Measurements from ENCODE around the gene ERC2.
A peak's percentile ranks its signal among the peaks of the same experiment; 100 is the strongest.

Gene ERC2

DNA sequence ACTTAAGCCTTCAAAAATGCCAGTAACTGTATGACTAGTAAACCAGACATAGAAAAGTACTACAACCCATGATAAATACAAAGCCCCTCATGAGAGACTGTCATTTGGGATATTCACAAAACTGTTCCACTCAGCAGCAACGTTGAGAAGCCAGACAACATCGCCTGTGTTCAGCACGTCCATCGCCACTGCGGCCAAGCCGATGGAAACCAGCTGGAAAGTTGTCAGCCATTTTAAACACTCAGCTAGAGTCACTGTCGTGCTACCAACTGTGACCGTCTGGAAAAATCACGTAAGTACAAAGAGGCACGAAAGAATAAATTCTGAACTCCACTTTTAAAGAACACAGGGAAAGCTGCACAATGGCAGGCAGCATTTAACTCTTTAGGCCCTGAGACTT is 640.5 kb downstream of the ERC2 start:
- H3K79me1 ChIP-seq (ENCODE audit: low read length) = peaks cover 2% of the 10 kb centered on the region
- no peak overlapping the region for H3K4ac ChIP-seq (ENCODE audit: low read depth, low read length)
- no peak overlapping the region for H3K23ac ChIP-seq (ENCODE audit: low read length)
- no peaks in the 10 kb centered on the region for H3K9me3 ChIP-seq (ENCODE audit: insufficient read depth, low read depth, low read length)
- no CpG with 5 or more reads among the region's 10 CpGs for WGBS (ENCODE audit: extremely low coverage, insufficient coverage, insufficient read length)
- no peak overlapping the region for H2BK12ac ChIP-seq (ENCODE audit: low read length)
- no peak overlapping the region for H3K4me3 ChIP-seq (ENCODE audit: low read depth, low read length)
- H3K9ac ChIP-seq (ENCODE audit: low read length) = no peak overlapping the region
- peaks cover 2 to 4% of the 10 kb centered on the region in 2 experiments for H3K4me1 ChIP-seq (ENCODE audit: control insufficient read depth in 1 of 2, insufficient read depth in 2 of 2, low read length in 2 of 2)
- H2AK5ac ChIP-seq (ENCODE audit: low read length) = no peak overlapping the region
- H3K14ac ChIP-seq (ENCODE audit: low read length) = no peak overlapping the region
- peak overlapping the region; percentile 32 for H4K91ac ChIP-seq (ENCODE audit: low read depth, low read length)
- no peaks in the 10 kb centered on the region for H3K27me3 ChIP-seq (ENCODE audit: insufficient read depth, low read length)
- no peaks in the 10 kb centered on the region for H3K36me3 ChIP-seq (ENCODE audit: control insufficient read depth in 1 of 2, insufficient read depth in 2 of 2, low read length in 2 of 2)
- no peaks in the 10 kb centered on the region for H3K79me2 ChIP-seq (ENCODE audit: control insufficient read depth, insufficient read depth, low read length, poor library complexity)
- no peak overlapping the region for H3K18ac ChIP-seq (ENCODE audit: low read length)
- H2BK120ac ChIP-seq (ENCODE audit: insufficient read depth, low read length, poor library complexity) = no peak overlapping the region
- H4K12ac ChIP-seq (ENCODE audit: low read depth, low read length) = no peak overlapping the region
- H3K27ac ChIP-seq (ENCODE audit: low read depth, low read length) = no peak overlapping the region
- no peak overlapping the region for H3K4me2 ChIP-seq (ENCODE audit: low read length)
- no peak overlapping the region for H2BK5ac ChIP-seq (ENCODE audit: low read depth, low read length, poor library complexity)
- H4K8ac ChIP-seq (ENCODE audit: low read depth, low read length) = no peak overlapping the region
- H2AFZ ChIP-seq (ENCODE audit: insufficient read depth, low read length, poor library complexity) = no peak overlapping the region
- DNase-seq = no peak

DNA sequence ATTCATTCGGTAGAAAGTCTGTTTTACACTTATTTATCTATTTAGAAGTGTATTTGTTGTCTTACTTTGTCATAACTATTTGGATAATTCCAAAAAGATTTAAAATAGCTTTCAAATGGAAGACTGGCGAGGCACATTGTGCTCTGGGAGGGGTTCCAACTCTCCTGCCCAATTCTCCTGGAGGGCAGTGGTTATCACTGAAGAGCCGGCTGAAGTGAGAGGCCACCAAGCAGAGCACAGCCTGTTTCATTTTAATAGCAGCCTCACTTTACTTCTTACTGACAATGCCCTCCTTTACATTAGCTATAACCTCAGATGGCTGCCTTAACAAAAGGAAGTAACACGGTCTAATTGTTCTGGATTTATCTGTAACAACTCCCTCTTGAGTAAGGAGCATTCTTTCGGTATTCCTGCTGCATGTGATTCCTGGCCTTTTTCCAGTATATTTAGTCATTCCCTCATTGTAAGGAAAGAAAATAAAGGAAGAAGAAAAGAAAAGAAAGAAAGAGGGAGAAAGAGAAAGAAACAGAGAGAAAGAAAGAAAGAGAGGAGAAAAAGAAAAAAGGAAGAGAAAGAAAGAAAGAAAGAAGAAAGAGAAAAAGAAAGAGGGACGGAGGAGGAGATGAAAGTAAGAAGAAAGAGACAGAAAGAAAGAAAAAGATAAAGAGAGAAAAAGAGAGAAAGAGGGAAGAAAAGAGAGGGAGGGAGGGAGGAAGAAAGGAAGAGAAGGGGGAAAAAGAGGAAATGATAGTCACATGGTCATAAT is 641.4 kb downstream of the ERC2 start:
- H3K4me2 ChIP-seq (ENCODE audit: low read length) = no peak overlapping the region
- H2AK5ac ChIP-seq (ENCODE audit: low read length) = no peak overlapping the region
- no peak overlapping the region for H3K4ac ChIP-seq (ENCODE audit: low read depth, low read length)
- no peak overlapping the region for H3K9ac ChIP-seq (ENCODE audit: low read length)
- H2AFZ ChIP-seq (ENCODE audit: insufficient read depth, low read length, poor library complexity) = no peak overlapping the region
- no peak overlapping the region for H3K23ac ChIP-seq (ENCODE audit: low read length)
- H3K27me3 ChIP-seq (ENCODE audit: insufficient read depth, low read length) = no peaks in the 10 kb centered on the region
- no peak overlapping the region for H2BK12ac ChIP-seq (ENCODE audit: low read length)
- no peak overlapping the region for H3K4me3 ChIP-seq (ENCODE audit: low read depth, low read length)
- H3K27ac ChIP-seq (ENCODE audit: low read depth, low read length) = no peak overlapping the region
- H3K9me3 ChIP-seq (ENCODE audit: insufficient read depth, low read depth, low read length) = no peaks in the 10 kb centered on the region
- WGBS (ENCODE audit: extremely low coverage, insufficient coverage, insufficient read length) = 100% methylated on average over 1 of the region's 6 CpGs
- no peak overlapping the region for H4K91ac ChIP-seq (ENCODE audit: low read depth, low read length)
- no peak overlapping the region for H4K12ac ChIP-seq (ENCODE audit: low read depth, low read length)
- no peak for DNase-seq
- no peak overlapping the region for H3K18ac ChIP-seq (ENCODE audit: low read length)
- H3K4me1 ChIP-seq (ENCODE audit: control insufficient read depth in 1 of 2, insufficient read depth in 2 of 2, low read length in 2 of 2) = peaks cover under 1 to 4% of the 10 kb centered on the region in 2 experiments
- no peaks in the 10 kb centered on the region for H3K79me2 ChIP-seq (ENCODE audit: control insufficient read depth, insufficient read depth, low read length, poor library complexity)
- peaks cover 2% of the 10 kb centered on the region for H3K79me1 ChIP-seq (ENCODE audit: low read length)
- H2BK120ac ChIP-seq (ENCODE audit: insufficient read depth, low read length, poor library complexity) = no peak overlapping the region
- no peak overlapping the region for H4K8ac ChIP-seq (ENCODE audit: low read depth, low read length)
- no peak overlapping the region for H3K14ac ChIP-seq (ENCODE audit: low read length)
- H3K36me3 ChIP-seq (ENCODE audit: control insufficient read depth in 1 of 2, insufficient read depth in 2 of 2, low read length in 2 of 2) = no peaks in the 10 kb centered on the region
- H2BK5ac ChIP-seq (ENCODE audit: low read depth, low read length, poor library complexity) = no peak overlapping the region

DNA sequence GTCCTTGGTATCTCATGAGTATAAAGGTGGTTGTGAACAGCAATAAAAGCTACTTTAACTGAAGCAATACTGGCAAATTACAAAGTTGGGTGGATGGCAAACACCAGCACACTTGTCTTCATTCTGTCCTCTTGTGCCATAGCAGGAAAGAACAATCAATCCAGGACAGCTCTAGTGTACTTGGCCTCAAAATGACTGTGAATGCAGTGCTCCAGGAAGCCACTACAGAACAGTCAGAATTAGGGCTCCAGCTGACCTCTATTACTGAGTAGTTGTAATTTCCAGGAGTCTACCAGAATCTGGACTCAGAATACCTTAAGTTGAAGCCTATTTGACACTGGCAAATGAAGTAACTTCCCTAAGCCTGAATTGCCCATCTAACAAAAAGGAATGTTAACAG is 642.2 kb downstream of the ERC2 start:
- Histone ChIP-seq H3K79me1 (ENCODE audit: low read length) (peaks cover 2% of the 10 kb centered on the region), H3K79me2 (ENCODE audit: control insufficient read depth, insufficient read depth, low read length, poor library complexity) (no peaks in the 10 kb centered on the region), H3K27me3 (ENCODE audit: insufficient read depth, low read length) (no peaks in the 10 kb centered on the region), H4K91ac (ENCODE audit: low read depth, low read length) (no peak overlapping the region), H3K9ac (ENCODE audit: low read length) (no peak overlapping the region), H3K36me3 (ENCODE audit: control insufficient read depth in 1 of 2, insufficient read depth in 2 of 2, low read length in 2 of 2) (no peaks in the 10 kb centered on the region), H3K4me1 (ENCODE audit: control insufficient read depth in 1 of 2, insufficient read depth in 2 of 2, low read length in 2 of 2) (peaks cover 0 to 2% of the 10 kb centered on the region in 2 experiments), H3K4me2 (ENCODE audit: low read length) (no peak overlapping the region), H2AFZ (ENCODE audit: insufficient read depth, low read length, poor library complexity) (no peak overlapping the region), H4K8ac (ENCODE audit: low read depth, low read length) (no peak overlapping the region), H3K9me3 (ENCODE audit: insufficient read depth, low read depth, low read length) (no peaks in the 10 kb centered on the region), H3K23ac (ENCODE audit: low read length) (no peak overlapping the region), H3K4me3 (ENCODE audit: low read depth, low read length) (no peak overlapping the region), H2AK5ac (ENCODE audit: low read length) (no peak overlapping the region), H3K18ac (ENCODE audit: low read length) (no peak overlapping the region), H2BK120ac (ENCODE audit: insufficient read depth, low read length, poor library complexity) (no peak overlapping the region), H4K12ac (ENCODE audit: low read depth, low read length) (no peak overlapping the region), H2BK5ac (ENCODE audit: low read depth, low read length, poor library complexity) (no peak overlapping the region), H3K27ac (ENCODE audit: low read depth, low read length) (no peak overlapping the region), H2BK12ac (ENCODE audit: low read length) (no peak overlapping the region), H3K14ac (ENCODE audit: low read length) (no peak overlapping the region), H3K4ac (ENCODE audit: low read depth, low read length) (no peak overlapping the region)
- DNase-seq = no peak

DNA sequence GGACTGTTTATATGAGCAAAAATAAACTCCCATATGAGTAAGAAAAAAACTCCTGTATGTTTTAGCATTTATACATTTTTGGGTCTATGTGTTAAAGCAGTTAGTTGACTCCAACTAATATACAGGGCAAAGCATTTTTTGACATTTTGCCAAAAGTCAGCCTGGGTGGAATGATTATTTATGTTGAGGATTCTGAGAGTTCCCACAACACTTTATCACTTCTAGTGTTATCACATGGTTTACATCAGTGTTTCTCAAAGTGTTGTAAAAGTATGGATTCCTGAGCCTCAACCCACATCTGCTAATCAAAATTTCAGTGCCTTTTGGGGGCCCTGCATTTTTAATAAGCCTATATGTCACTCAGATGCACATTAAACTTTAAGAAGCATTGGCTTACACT is 643.9 kb downstream of the ERC2 start:
- H2BK120ac ChIP-seq (ENCODE audit: insufficient read depth, low read length, poor library complexity) = no peak overlapping the region
- no peak overlapping the region for H2BK12ac ChIP-seq (ENCODE audit: low read length)
- H3K79me2 ChIP-seq (ENCODE audit: control insufficient read depth, insufficient read depth, low read length, poor library complexity) = no peaks in the 10 kb centered on the region
- H2AK5ac ChIP-seq (ENCODE audit: low read length) = no peak overlapping the region
- H2BK5ac ChIP-seq (ENCODE audit: low read depth, low read length, poor library complexity) = no peak overlapping the region
- H3K14ac ChIP-seq (ENCODE audit: low read length) = no peak overlapping the region
- no peak overlapping the region for H3K23ac ChIP-seq (ENCODE audit: low read length)
- no peak overlapping the region for H4K12ac ChIP-seq (ENCODE audit: low read depth, low read length)
- H3K36me3 ChIP-seq (ENCODE audit: control insufficient read depth in 1 of 2, insufficient read depth in 2 of 2, low read length in 2 of 2) = no peaks in the 10 kb centered on the region
- no peaks in the 10 kb centered on the region for H3K9me3 ChIP-seq (ENCODE audit: insufficient read depth, low read depth, low read length)
- peaks cover 2% of the 10 kb centered on the region for H3K79me1 ChIP-seq (ENCODE audit: low read length)
- H4K8ac ChIP-seq (ENCODE audit: low read depth, low read length) = no peak overlapping the region
- peaks cover 0 to 2% of the 10 kb centered on the region in 2 experiments for H3K4me1 ChIP-seq (ENCODE audit: control insufficient read depth in 1 of 2, insufficient read depth in 2 of 2, low read length in 2 of 2)
- H3K9ac ChIP-seq (ENCODE audit: low read length) = no peak overlapping the region
- H3K4me3 ChIP-seq (ENCODE audit: low read depth, low read length) = no peak overlapping the region
- H3K27me3 ChIP-seq (ENCODE audit: insufficient read depth, low read length) = no peaks in the 10 kb centered on the region
- H3K4me2 ChIP-seq (ENCODE audit: low read length) = no peak overlapping the region
- no peak overlapping the region for H2AFZ ChIP-seq (ENCODE audit: insufficient read depth, low read length, poor library complexity)
- no peak overlapping the region for H3K18ac ChIP-seq (ENCODE audit: low read length)
- no peak overlapping the region for H3K27ac ChIP-seq (ENCODE audit: low read depth, low read length)
- no peak overlapping the region for H3K4ac ChIP-seq (ENCODE audit: low read depth, low read length)
- no peak overlapping the region for H4K91ac ChIP-seq (ENCODE audit: low read depth, low read length)
- DNase-seq = no peak
